Measurements from ENCODE around the gene ATG7.

- TF ChIP-seq REST (IDR thresholded peaks at IDR 0.05), result no peak
- TF ChIP-seq YY1 (IDR thresholded peaks at IDR 0.05), result no peak
- TF ChIP-seq CTCF (IDR thresholded peaks at IDR 0.05; ENCODE audit: low read depth, low read length, missing input control), result no peak
- TF ChIP-seq TAF1 (conservative IDR thresholded peaks at IDR 0.05), result no peak
- TF ChIP-seq JUND (IDR thresholded peaks at IDR 0.05), result no peak
- no peak for TF ChIP-seq ZBTB33 (IDR thresholded peaks at IDR 0.05)
- no peak for TF ChIP-seq GABPA (IDR thresholded peaks at IDR 0.05 in 1 of 2, conservative IDR thresholded peaks at IDR 0.05 in 1 of 2)
Observed at GRCh38 chr3:11247362-11247761, 24.8 kb upstream of the ATG7 start.
